Activated B cell treated with CpG ODN at 0.5 μM for 24 hours (primary cell): ENCODE data around the gene CCL15. TPM values are rescaled to one million over a fixed set of nuclear protein-coding genes. Genes with fewer than 3 reads are reported as not detected.
A peak's percentile ranks its signal among the peaks of the same experiment; 100 is the strongest.

ENCODE experiments used
- ATAC-seq: fragments of 200-7000 bp; cut with Tn5 transposase; one replicate; pipeline ENCODE4 v1.10.0; 2021; ENCODE audit warnings: low read depth, mild to moderate bottlenecking, moderate library complexity
- CTCF ChIA-PET: fragments of 350-600 bp; sonication (Branson Sonifier 250); formaldehyde crosslinking; loops from one replicate; lab custom pipeline; 2021; ENCODE audit warnings: antibody characterized with exemption; lab: Charles Lee
- POLR2A ChIA-PET: fragments of 350-600 bp; sonication (Branson Sonifier 250); formaldehyde crosslinking; loops from one replicate; lab custom pipeline; 2021; ENCODE audit warnings: antibody characterized with exemption; lab: Charles Lee
- DNase-seq: peaks from one replicate; pipeline ENCODE4 v3.0.0; 2022
- H3K27ac Mint-ChIP-seq: one replicate; pipeline ENCODE4 v1.8.0; 2020; ENCODE audit warnings: mixed read lengths
- H3K27me3 Mint-ChIP-seq: one replicate; pipeline ENCODE4 v1.8.0; 2021; ENCODE audit warnings: mixed read lengths
- H3K36me3 Mint-ChIP-seq: one replicate; pipeline ENCODE4 v1.8.0; 2021; ENCODE audit warnings: low read depth, mixed read lengths
- H3K4me1 Mint-ChIP-seq: one replicate; pipeline ENCODE4 v1.8.0; 2021; ENCODE audit warnings: mixed read lengths
- H3K4me3 Mint-ChIP-seq: one replicate; pipeline ENCODE4 v1.8.0; 2020; ENCODE audit warnings: mild to moderate bottlenecking, mixed read lengths
- H3K9me3 Mint-ChIP-seq: one replicate; pipeline ENCODE4 v1.8.0; 2020; ENCODE audit warnings: mixed read lengths
- CTCF ChIP-seq: fragments of 200-600 bp; IDR thresholded peaks from one replicate; pipeline ENCODE4 v1.8.0; 2022; ENCODE audit warnings: antibody characterized with exemption, mild to moderate bottlenecking
- intact Hi-C: fragments of 100-400 bp; cut with micrococcal nuclease; formaldehyde crosslinking; loops from one replicate; pipeline ENCODE4 v1.15.1; 2024
- total RNA-seq: library from RNA; stranded (reverse); gene quantifications from 2 replicates; pipeline ENCODE4 v1.2.3, GENCODE V29; 2022

CCL15 gene
- total RNA-seq, 1 donor from 2014 or later, result not detected

- no peak for ATAC-seq
- ChIA-PET POLR2A (no interaction called here), CTCF (no interaction called here)
- no peak for TF ChIP-seq CTCF
- H3K4me3 Mint-ChIP-seq, result no peak overlapping the region
- H3K9me3 Mint-ChIP-seq, result no peaks in the 10 kb centered on the region
- no peaks in the 10 kb centered on the region for H3K36me3 Mint-ChIP-seq
- no peak overlapping the region for H3K27ac Mint-ChIP-seq
- H3K4me1 Mint-ChIP-seq, result peaks cover 19% of the 10 kb centered on the region
- no peak for DNase-seq
- intact Hi-C loops, result loop anchor here (5.0 kb wide), 1 partner anchor 39 kb away; no protein-coding TSS in a partner anchor
- H3K27me3 Mint-ChIP-seq, result peaks cover 19% of the 10 kb centered on the region
Measured at GRCh38 chr17:36030956-36031355, 29.6 kb upstream of the CCL15 start.

GRCh38 chr17:36027761-36028160, 26.4 kb upstream of the CCL15 start:
- POLR2A ChIA-PET, result no interaction called here

GRCh38 chr17:36024106-36024869, 22.9 kb upstream of the CCL15 start:
- intact Hi-C loops, result no loop called here
- no peaks in the 10 kb centered on the region for H3K9me3 Mint-ChIP-seq
- H3K4me1 Mint-ChIP-seq, result no peaks in the 10 kb centered on the region
- peaks cover 15% of the 10 kb centered on the region for H3K27me3 Mint-ChIP-seq
- H3K27ac Mint-ChIP-seq, result no peak overlapping the region
- POLR2A ChIA-PET, result no interaction called here
- H3K36me3 Mint-ChIP-seq, result no peaks in the 10 kb centered on the region
- no peak for TF ChIP-seq CTCF
- no peak overlapping the region for H3K4me3 Mint-ChIP-seq
- ATAC-seq (no peak), DNase-seq (no peak)
- CTCF ChIA-PET, result no interaction called here

More at GRCh38 chr17:36027761-36028160, 26.4 kb upstream of the CCL15 start:
- CTCF ChIA-PET, result no interaction called here
- Mint-ChIP-seq H3K9me3 (no peaks in the 10 kb centered on the region), H3K4me1 (no peaks in the 10 kb centered on the region), H3K27me3 (peaks cover 19% of the 10 kb centered on the region), H3K36me3 (no peaks in the 10 kb centered on the region), H3K4me3 (no peak overlapping the region), H3K27ac (no peak overlapping the region)
- intact Hi-C loops, result no loop called here
- no peak for ATAC-seq
- DNase-seq, result no peak
- TF ChIP-seq CTCF, result no peak

GRCh38 chr17:36019423-36019822, 18.1 kb upstream of the CCL15 start:
- Mint-ChIP-seq H3K27me3 (peaks cover 5% of the 10 kb centered on the region), H3K4me1 (peaks cover 17% of the 10 kb centered on the region), H3K4me3 (no peak overlapping the region), H3K36me3 (no peaks in the 10 kb centered on the region), H3K9me3 (no peaks in the 10 kb centered on the region), H3K27ac (no peak overlapping the region)
- no peak for ATAC-seq
- no peak for TF ChIP-seq CTCF
- DNase-seq, result no peak
- intact Hi-C loops, result no loop called here
- ChIA-PET CTCF (interaction anchor here (1.0 to 1.6 kb wide), 3 partner anchors 10 to 129 kb away, joined by 3 to 6 read pairs (median 3); no protein-coding TSS in a partner anchor), POLR2A (no interaction called here)

- H3K27me3 Mint-ChIP-seq, result peaks cover 3% of the 10 kb centered on the region
- intact Hi-C loops, result no loop called here
- H3K27ac Mint-ChIP-seq, result no peak within 1 kb of the TSS
- H3K36me3 Mint-ChIP-seq, result no peaks in the 10 kb centered on the region
- ChIA-PET POLR2A (interaction anchor here (1.5 kb wide), 1 partner anchor 73 kb away, joined by 3 read pairs; the partner anchor contains the start of gene CCL3), CTCF (interaction anchor here (0.8 to 1.1 kb wide), 2 partner anchors 42 to 129 kb away, joined by 3 to 4 read pairs; no protein-coding TSS in a partner anchor)
- H3K9me3 Mint-ChIP-seq, result no peaks in the 10 kb centered on the region
- peak within 1 kb of the TSS; percentile 11 for H3K4me3 Mint-ChIP-seq
- DNase-seq, result no peak
- ATAC-seq, result peak; percentile 18
- no peak for TF ChIP-seq CTCF
- H3K4me1 Mint-ChIP-seq, result peaks cover 17% of the 10 kb centered on the region
Measured at GRCh38 chr17:36017799-36018198, 16.4 kb upstream of the CCL15 start, which contains the start of gene CCL23. Gene CCL23, minus strand, starts transcription at chr17:36017972. Its CDS starts 75 bp downstream, at chr17:36017897.
